GM23248 (cell line): ENCODE measurements around the gene TAOK1. TPM values are rescaled to one million over a fixed set of nuclear protein-coding genes. Genes with fewer than 3 reads are reported as not detected.

Experiments
- DNase-seq: peaks from one replicate; pipeline ENCODE4 v3.0.0-alpha.2; 2015
- H2AFZ ChIP-seq: fragments of 200-600 bp; sonication (generic); 2 replicates; pipeline ENCODE4 v1.6.1; 2016; ENCODE audit warnings: antibody characterized with exemption
- H3F3A ChIP-seq: fragments of 200-600 bp; sonication (generic); 2 replicates; pipeline ENCODE4 v1.6.1; 2016; ENCODE audit warnings: mild to moderate bottlenecking, antibody characterized with exemption, mixed run types; ENCODE audit not compliant: insufficient read depth
- H3K27ac ChIP-seq: fragments of 200-600 bp; sonication (generic); 2 replicates; pipeline ENCODE4 v1.5.1; 2016; ENCODE audit warnings: mild to moderate bottlenecking
- H3K27me3 ChIP-seq: fragments of 200-600 bp; sonication (generic); replicated peaks from 2 replicates; pipeline ENCODE4 v1.6.1; 2016; ENCODE audit warnings: mild to moderate bottlenecking; ENCODE audit not compliant: insufficient read depth
- H3K36me3 ChIP-seq: fragments of 200-600 bp; sonication (generic); 2 replicates; pipeline ENCODE4 v1.6.1; 2016; ENCODE audit warnings: low read depth, mild to moderate bottlenecking
- H3K4me1 ChIP-seq: fragments of 200-600 bp; sonication (generic); 2 replicates; pipeline ENCODE4 v1.6.1; 2016; ENCODE audit warnings: mild to moderate bottlenecking; ENCODE audit not compliant: insufficient read depth
- H3K4me2 ChIP-seq: fragments of 200-600 bp; sonication (generic); one replicate; pipeline ENCODE4 v1.6.1; 2016; ENCODE audit warnings: mild to moderate bottlenecking; ENCODE audit not compliant: unreplicated experiment
- H3K4me3 ChIP-seq: fragments of 200-600 bp; sonication (generic); 2 replicates; pipeline ENCODE4 v1.5.1; 2016; ENCODE audit warnings: mild to moderate bottlenecking
- H3K79me2 ChIP-seq: fragments of 200-600 bp; sonication (generic); 2 replicates; pipeline ENCODE4 v1.6.1; 2016; ENCODE audit warnings: mild to moderate bottlenecking; ENCODE audit not compliant: insufficient read depth
- H3K9ac ChIP-seq: fragments of 200-600 bp; sonication (generic); 2 replicates; pipeline ENCODE4 v1.6.1; 2016; ENCODE audit warnings: mild to moderate bottlenecking
- H3K9me2 ChIP-seq: fragments of 200-600 bp; sonication (generic); 2 replicates; pipeline ENCODE4 v1.6.1; 2016; ENCODE audit warnings: mixed run types, mild to moderate bottlenecking, moderate library complexity; ENCODE audit not compliant: insufficient read depth
- H3K9me3 ChIP-seq: fragments of 200-600 bp; sonication (generic); one replicate; pipeline ENCODE4 v1.6.1; 2017; ENCODE audit warnings: low read depth
- H4K20me1 ChIP-seq: fragments of 200-600 bp; sonication (generic); 2 replicates; pipeline ENCODE4 v1.6.0; 2016; ENCODE audit not compliant: insufficient read depth
- EZH2 ChIP-seq: fragments of 200-600 bp; sonication (generic); IDR thresholded peaks from 2 replicates; pipeline ENCODE4 v1.6.1; 2018; ENCODE audit warnings: antibody characterized with exemption, mild to moderate bottlenecking; ENCODE audit not compliant: insufficient read depth, poor library complexity, severe bottlenecking
- EZH2phosphoT487 ChIP-seq: fragments of 200-600 bp; sonication (generic); IDR thresholded peaks from 2 replicates; pipeline ENCODE4 v1.6.1; 2018; ENCODE audit warnings: antibody characterized with exemption, moderate library complexity, mild to moderate bottlenecking, low read depth; ENCODE audit not compliant: insufficient read depth
- WGBS, 2 experiments: methylation state at CpG; one replicate each; pipeline ENCODE4 v1.1.6; 2015 to 2017; ENCODE audit warnings: low lambda C conversion rate in 2 of 2, low coverage in 1 of 2; ENCODE audit errors: missing lambda C conversion rate in 2 of 2; 5-methylcytosine and 5-hydroxymethylcytosine counted together
- in situ Hi-C: fragments of 300-500 bp; cut with MboI; formaldehyde crosslinking; loops from 2 replicates; pipeline ENCODE4 v1.15.0; 2020
- polyA plus RNA-seq: library from polyadenylated mRNA; unstranded; fragments of >200 nt; fragmentation: Nextera tagmentation; extraction: Ambion mirVana; gene quantifications from 2 replicates; pipeline ENCODE4 v1.2.1, GENCODE V29; 2016
- total RNA-seq: library from RNA; depleted of rRNA; stranded (reverse); fragments of >200 nt; shearing (Covaris generic); gene quantifications from 2 replicates; pipeline ENCODE4 v1.2.3, GENCODE V29; 2014

TAOK1 gene
- total and polyA plus RNA-seq, 2 experiments from 2014 or later: 7.6 to 49.9 TPM

- Histone ChIP-seq H3K9me3 (no peaks in the 10 kb centered on the region), H3F3A (peaks cover 5% of the 10 kb centered on the region; the same call in 1 of the 2 replicates), H3K4me2 (no peak overlapping the region), H3K27ac (no peak overlapping the region), H3K4me3 (no peak overlapping the region), H4K20me1 (no peaks in the 10 kb centered on the region), H3K9ac (peak overlapping the region; percentile 51; the same call in 1 of the 2 replicates), H3K4me1 (peaks cover 12% of the 10 kb centered on the region; the same call in 1 of the 2 replicates), H3K36me3 (peaks cover 5% of the 10 kb centered on the region; the same call in 1 of the 2 replicates), H3K9me2 (no peaks in the 10 kb centered on the region), H2AFZ (no peak overlapping the region), H3K27me3 (no peaks in the 10 kb centered on the region), H3K79me2 (no peaks in the 10 kb centered on the region)
- no peak for DNase-seq
- no peak for TF ChIP-seq EZH2
- TF ChIP-seq EZH2phosphoT487: no peak
- in situ Hi-C loops: loop anchor here (25.0 kb wide), 1 partner anchor 111 kb away; no protein-coding TSS in a partner anchor
- 65 to 81% methylated on average over 5 to 6 of the region's 6 CpGs for WGBS, 2 experiments
Observed at GRCh38 chr17:29573558-29573869, 183.4 kb downstream of the TAOK1 start.

- H3K4me3 ChIP-seq: no peak overlapping the region
- H3F3A ChIP-seq: peaks cover 5% of the 10 kb centered on the region; the same call in 1 of the 2 replicates
- no peaks in the 10 kb centered on the region for H3K79me2 ChIP-seq
- H3K9ac ChIP-seq: no peak overlapping the region
- 84 to 92% methylated on average over 13 to 14 of the region's 14 CpGs for WGBS, 2 experiments
- no peaks in the 10 kb centered on the region for H3K9me3 ChIP-seq
- peaks cover 5% of the 10 kb centered on the region; the same call in 1 of the 2 replicates for H3K36me3 ChIP-seq
- DNase-seq: no peak
- TF ChIP-seq EZH2 (no peak), EZH2phosphoT487 (no peak)
- in situ Hi-C loops: loop anchor here (25.0 kb wide), 1 partner anchor 112 kb away; no protein-coding TSS in a partner anchor
- no peaks in the 10 kb centered on the region for H4K20me1 ChIP-seq
- no peak overlapping the region for H3K4me2 ChIP-seq
- peaks cover 12% of the 10 kb centered on the region; the same call in 1 of the 2 replicates for H3K4me1 ChIP-seq
- H2AFZ ChIP-seq: no peak overlapping the region
- no peaks in the 10 kb centered on the region for H3K9me2 ChIP-seq
- no peak overlapping the region for H3K27ac ChIP-seq
- H3K27me3 ChIP-seq: no peaks in the 10 kb centered on the region
Observed at GRCh38 chr17:29573871-29574731, 183.9 kb downstream of the TAOK1 start.

DNA sequence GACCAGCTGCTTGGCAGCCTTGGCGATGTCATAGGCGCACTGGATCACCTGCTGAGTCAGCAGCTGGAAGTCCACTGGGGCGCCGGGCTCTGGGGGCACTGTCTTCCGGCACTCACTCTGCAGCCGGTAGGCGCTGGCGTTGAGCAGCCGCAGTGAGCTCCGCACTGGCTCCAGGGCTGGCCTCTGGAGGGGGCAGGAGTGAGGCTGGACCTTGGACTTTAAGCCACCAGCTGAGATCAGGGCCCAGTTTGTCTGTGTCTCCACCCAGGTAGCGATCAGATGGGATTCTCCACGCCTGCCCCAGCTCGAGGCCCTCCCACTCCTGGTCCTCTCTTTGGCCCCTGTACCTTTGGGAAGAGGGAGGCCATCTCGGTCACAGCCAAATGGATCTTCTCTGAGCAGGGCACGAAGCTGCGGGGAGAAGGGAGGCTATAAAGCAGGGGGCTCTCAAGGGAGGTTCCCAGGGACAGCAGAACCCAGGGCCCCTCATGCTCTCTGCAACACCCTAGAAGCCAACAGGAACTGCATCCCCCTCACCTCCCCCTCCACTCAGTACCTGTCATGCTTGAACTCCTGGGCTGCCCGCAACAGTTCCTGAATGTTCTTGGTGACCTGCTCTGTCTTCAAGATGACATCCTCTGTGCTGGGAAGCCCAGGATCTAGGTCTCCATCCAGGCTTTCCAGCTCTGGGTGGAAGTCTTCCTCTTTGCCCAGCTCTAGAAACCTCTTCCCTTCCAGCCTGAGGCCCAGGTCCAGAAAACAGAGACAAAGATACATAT, 184.8 kb downstream of the TAOK1 start:
- H3K9me2 ChIP-seq: no peaks in the 10 kb centered on the region
- no peaks in the 10 kb centered on the region for H4K20me1 ChIP-seq
- H3K27me3 ChIP-seq: no peaks in the 10 kb centered on the region
- WGBS, 2 experiments: 86 to 94% methylated on average over 16 to 17 of the region's 17 CpGs
- H3K9ac ChIP-seq: no peak overlapping the region
- no peak overlapping the region for H3K4me3 ChIP-seq
- no peak overlapping the region for H3K27ac ChIP-seq
- H3K79me2 ChIP-seq: no peaks in the 10 kb centered on the region
- H2AFZ ChIP-seq: no peak overlapping the region
- peaks cover 5% of the 10 kb centered on the region; the same call in 1 of the 2 replicates for H3K36me3 ChIP-seq
- H3K4me1 ChIP-seq: 0 out of 2 replicates have a peak, but pooled peaks cover 8% of the 10 kb centered on the region
- H3K9me3 ChIP-seq: no peaks in the 10 kb centered on the region
- no peak for TF ChIP-seq EZH2phosphoT487
- TF ChIP-seq EZH2: no peak
- no peak for DNase-seq
- H3K4me2 ChIP-seq: no peak overlapping the region
- peaks cover under 1% of the 10 kb centered on the region; the same call in 1 of the 2 replicates for H3F3A ChIP-seq
- in situ Hi-C loops: loop anchor here (25.0 kb wide), 1 partner anchor 113 kb away; no protein-coding TSS in a partner anchor
